Mammary epithelial cell (primary cell): ENCODE data around the gene FAM13A.

Experiments
- EZH2 ChIP-seq: IDR thresholded peaks from 2 replicates; pipeline ENCODE4 v1.6.1; 2012; ENCODE audit warnings: low read length, inconsistent platforms, borderline replicate concordance
- TF ChIP-seq, protein P1 (sequence below), 2 donors: IDR thresholded peaks in 1 of 2; conservative IDR thresholded peaks in 1 of 2; 2 replicates each; pipeline ENCODE4 v1.5.1; 2011 to 2012; ENCODE audit warnings: inconsistent platforms in 2 of 2, low read length in 2 of 2, mild to moderate bottlenecking in 2 of 2, control low read depth in 1 of 2, low read depth in 1 of 2; ENCODE audit not compliant: insufficient read depth in 1 of 2; ENCODE audit errors: extremely low read depth in 1 of 2

DNA sequence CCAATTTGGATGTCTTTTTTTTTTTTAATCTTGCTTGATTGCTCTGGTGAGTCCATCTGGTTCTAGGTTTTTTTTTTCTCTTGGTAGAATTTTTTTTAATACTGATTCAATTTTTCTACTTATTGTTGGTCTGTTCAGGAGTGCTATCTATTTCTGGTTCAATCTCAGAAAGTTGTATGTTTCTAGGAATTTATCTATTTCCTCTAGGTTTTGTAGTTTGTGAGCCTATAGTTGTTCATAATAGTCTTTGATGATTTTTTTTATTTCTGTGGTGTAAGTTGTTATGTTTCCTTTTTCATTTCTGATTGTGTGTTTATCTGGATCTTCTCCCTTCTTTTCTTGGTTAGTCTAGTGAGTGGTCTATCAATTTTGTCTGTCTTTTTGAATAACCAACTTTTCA, 129.6 kb downstream of the FAM13A start:
- TF ChIP-seq, protein P1, sequence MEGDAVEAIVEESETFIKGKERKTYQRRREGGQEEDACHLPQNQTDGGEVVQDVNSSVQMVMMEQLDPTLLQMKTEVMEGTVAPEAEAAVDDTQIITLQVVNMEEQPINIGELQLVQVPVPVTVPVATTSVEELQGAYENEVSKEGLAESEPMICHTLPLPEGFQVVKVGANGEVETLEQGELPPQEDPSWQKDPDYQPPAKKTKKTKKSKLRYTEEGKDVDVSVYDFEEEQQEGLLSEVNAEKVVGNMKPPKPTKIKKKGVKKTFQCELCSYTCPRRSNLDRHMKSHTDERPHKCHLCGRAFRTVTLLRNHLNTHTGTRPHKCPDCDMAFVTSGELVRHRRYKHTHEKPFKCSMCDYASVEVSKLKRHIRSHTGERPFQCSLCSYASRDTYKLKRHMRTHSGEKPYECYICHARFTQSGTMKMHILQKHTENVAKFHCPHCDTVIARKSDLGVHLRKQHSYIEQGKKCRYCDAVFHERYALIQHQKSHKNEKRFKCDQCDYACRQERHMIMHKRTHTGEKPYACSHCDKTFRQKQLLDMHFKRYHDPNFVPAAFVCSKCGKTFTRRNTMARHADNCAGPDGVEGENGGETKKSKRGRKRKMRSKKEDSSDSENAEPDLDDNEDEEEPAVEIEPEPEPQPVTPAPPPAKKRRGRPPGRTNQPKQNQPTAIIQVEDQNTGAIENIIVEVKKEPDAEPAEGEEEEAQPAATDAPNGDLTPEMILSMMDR (conservative IDR thresholded peaks at IDR 0.05 in 1 of 2, IDR thresholded peaks at IDR 0.05 in 1 of 2; ENCODE audit: extremely low read depth in 1 of 2, insufficient read depth in 1 of 2, low read depth in 1 of 2, low read length in 2 of 2): no peak
- no peak for TF ChIP-seq EZH2
